Measurements from ENCODE around the gene DUSP23. TPM values are rescaled to one million over a fixed set of nuclear protein-coding genes. Genes with fewer than 3 reads are reported as not detected.
A peak's percentile ranks its signal among the peaks of the same experiment; 100 is the strongest.

Gene DUSP23
- total RNA-seq: 10 to 100 TPM; 43.2 to 75.2 (median 50.1) TPM

DNA sequence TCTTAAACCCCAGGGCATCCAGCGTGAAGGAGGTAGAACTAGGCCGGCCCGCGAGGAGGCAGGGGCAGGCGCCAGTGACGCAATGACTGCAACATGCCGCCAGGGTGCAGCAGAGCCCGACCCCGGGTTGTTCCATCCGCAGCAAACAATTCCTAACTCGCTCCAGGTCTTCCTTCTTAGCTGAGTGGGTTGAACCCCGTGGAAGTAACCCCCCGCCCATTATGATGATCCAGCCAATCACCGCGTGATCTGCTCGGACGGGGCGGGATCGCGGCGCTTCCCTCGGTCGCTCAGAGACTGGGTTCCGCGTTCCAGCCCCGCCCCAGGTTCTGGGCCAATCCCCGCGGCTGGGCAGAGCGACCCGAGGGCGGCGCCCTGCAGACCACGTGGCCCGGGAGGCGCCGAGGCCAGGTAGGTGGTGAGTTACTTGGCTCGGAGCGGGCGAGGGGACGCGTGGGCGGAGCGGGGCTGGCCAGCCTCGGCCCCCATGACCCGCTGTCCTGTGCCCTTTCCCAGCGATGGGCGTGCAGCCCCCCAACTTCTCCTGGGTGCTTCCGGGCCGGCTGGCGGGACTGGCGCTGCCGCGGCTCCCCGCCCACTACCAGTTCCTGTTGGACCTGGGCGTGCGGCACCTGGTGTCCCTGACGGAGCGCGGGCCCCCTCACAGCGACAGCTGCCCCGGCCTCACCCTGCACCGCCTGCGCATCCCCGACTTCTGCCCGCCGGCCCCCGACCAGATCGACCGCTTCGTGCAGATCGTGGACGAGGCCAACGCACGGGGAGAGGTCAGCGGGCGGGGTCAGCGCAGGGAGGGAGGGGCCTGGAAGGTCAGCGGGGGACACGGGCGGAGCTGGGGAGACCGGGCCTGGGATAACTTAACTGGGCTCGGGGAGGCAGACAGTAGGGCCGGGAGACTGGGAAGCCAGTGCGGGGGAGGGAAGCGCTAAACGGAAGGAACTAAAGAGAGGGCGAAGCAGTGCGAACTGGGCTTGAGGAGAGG is at the start of gene DUSP23:
Gene DUSP23, plus strand, starts transcription at position 380 of the 1,000 bp plus-strand sequence. Its CDS starts 139 bp downstream, at position 519.
- 2% methylated on average over 48 of the region's 88 CpGs for WGBS
- intact Hi-C loops (cut with DNase I): loop anchor here (5.0 to 10.0 kb wide), 3 partner anchors 111 to 616 kb away; partner anchors contain the start of gene PIGM

DNA sequence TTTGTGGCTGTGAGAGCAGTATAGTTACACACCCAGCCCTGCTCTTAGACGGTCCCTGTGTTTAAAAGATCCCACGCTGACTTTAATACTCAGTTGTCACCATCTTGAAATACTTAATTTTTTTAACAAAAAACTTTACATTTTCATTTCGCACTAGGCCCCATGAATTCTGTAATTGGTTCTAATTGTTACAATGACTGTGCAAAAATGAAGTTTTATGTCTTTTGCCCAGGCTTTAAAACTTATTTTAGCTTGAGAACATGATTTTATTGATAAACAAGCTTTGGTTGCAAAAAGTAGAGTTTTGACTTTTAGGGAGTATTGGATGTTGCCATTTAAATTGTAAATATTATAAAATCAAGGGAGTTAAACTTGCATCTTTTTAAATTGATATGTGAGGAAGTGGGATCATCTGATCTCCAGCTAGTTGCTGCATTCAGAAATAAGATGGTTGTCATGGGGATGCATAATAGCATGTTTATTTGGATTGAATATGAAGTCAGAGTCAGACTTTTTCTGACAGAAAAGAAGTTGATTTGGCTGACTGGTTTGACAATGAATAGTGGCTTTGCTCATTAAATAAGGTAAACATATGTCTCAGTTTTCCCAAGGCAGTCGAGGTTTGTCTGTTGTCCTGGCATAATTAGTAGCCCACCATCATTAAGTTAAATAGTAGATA is 43.4 kb upstream of the DUSP23 start:
- TF ChIP-seq, protein P1, sequence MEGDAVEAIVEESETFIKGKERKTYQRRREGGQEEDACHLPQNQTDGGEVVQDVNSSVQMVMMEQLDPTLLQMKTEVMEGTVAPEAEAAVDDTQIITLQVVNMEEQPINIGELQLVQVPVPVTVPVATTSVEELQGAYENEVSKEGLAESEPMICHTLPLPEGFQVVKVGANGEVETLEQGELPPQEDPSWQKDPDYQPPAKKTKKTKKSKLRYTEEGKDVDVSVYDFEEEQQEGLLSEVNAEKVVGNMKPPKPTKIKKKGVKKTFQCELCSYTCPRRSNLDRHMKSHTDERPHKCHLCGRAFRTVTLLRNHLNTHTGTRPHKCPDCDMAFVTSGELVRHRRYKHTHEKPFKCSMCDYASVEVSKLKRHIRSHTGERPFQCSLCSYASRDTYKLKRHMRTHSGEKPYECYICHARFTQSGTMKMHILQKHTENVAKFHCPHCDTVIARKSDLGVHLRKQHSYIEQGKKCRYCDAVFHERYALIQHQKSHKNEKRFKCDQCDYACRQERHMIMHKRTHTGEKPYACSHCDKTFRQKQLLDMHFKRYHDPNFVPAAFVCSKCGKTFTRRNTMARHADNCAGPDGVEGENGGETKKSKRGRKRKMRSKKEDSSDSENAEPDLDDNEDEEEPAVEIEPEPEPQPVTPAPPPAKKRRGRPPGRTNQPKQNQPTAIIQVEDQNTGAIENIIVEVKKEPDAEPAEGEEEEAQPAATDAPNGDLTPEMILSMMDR (IDR thresholded peaks at IDR 0.05): no peak
- TF ChIP-seq POLR2AphosphoS5 (IDR thresholded peaks at IDR 0.05) (no peak), EP300 (IDR thresholded peaks at IDR 0.05) (no peak), POLR2A (IDR thresholded peaks at IDR 0.05; ENCODE audit: low read depth) (no peak)
- H3K4me1 ChIP-seq: no peaks in the 10 kb centered on the region
- H3K9me3 ChIP-seq: peaks cover 0 to 5% (median 0%) of the 10 kb centered on the region in 4 donors
- DNase-seq (ENCODE audit: extremely low spot score): no peak
- H3K27ac ChIP-seq (replicated peaks in 1 of 4): no peak overlapping the region
- no peaks in the 10 kb centered on the region for H3K27me3 ChIP-seq
- intact Hi-C loops (cut with DNase I): no loop called here
- no peaks in the 10 kb centered on the region for H3K36me3 ChIP-seq
- WGBS: 68% methylated on average over 4 of the region's 4 CpGs
- H3K4me3 ChIP-seq: no peak overlapping the region

More for the DNA sequence above, at the start of gene DUSP23:
- TF ChIP-seq EP300 (IDR thresholded peaks at IDR 0.05): no peak
- TF ChIP-seq POLR2AphosphoS5 (IDR thresholded peaks at IDR 0.05): peak in 1 of 2 donors; percentile 91
- TF ChIP-seq, protein P1 (IDR thresholded peaks at IDR 0.05): peak; percentile 95 to 99 (median 97)
- TF ChIP-seq POLR2A (IDR thresholded peaks at IDR 0.05; ENCODE audit: low read depth): peak; percentile 47
- DNase-seq (ENCODE audit: extremely low spot score): peak; percentile 100
- H3K4me3 ChIP-seq: peak within 1 kb of the TSS; percentile 70 to 95 (median 76)
- peaks cover 15 to 29% (median 17%) of the 10 kb centered on the region in 4 donors for H3K4me1 ChIP-seq
- H3K9me3 ChIP-seq: no peaks in the 10 kb centered on the region
- H3K27me3 ChIP-seq: no peaks in the 10 kb centered on the region
- H3K36me3 ChIP-seq: no peaks in the 10 kb centered on the region
- peak within 1 kb of the TSS; percentile 76 to 84 (median 81) for H3K27ac ChIP-seq (replicated peaks in 1 of 4)

DNA sequence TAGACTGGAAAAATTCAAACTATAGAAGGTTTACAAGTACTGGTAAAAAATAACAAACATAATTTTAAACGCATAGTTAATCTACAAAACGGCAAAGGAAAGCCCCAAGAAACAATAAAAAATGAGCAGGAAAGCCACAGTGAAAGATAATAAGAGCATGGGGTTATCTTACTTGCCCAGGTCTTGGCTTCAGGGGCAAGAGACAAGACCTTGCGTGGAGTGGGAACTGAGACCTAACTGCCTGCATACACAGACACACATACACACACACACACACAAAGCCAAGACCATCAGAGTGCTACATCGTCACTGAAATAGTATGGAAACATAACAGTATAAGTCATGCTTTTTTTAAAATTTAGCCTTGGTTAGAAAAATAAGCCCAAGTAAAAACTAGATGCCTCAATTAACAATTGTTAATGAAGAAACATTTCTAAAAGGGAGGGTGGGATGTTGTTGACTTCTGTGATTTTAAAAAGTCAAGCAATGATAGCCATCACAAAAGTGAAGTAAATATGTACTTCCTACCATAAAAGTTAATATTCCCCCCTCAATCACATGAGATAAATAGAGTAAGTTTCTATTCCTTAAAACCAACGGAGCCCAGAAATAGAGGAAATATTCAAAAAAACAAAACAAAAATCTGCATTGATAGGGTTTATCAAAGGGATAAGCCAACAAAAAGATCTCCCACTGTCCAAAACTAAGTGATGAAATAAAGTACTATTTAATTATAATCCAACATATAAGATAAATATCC is 36.9 kb upstream of the DUSP23 start:
- H3K4me3 ChIP-seq: no peak overlapping the region
- H3K9me3 ChIP-seq: peaks cover 0 to 5% (median 0%) of the 10 kb centered on the region in 4 donors
- 78% methylated on average over 5 of the region's 5 CpGs for WGBS
- no peak overlapping the region for H3K27ac ChIP-seq (replicated peaks in 1 of 4)
- no peaks in the 10 kb centered on the region for H3K4me1 ChIP-seq
- no peaks in the 10 kb centered on the region for H3K36me3 ChIP-seq
- H3K27me3 ChIP-seq: no peaks in the 10 kb centered on the region
- TF ChIP-seq POLR2AphosphoS5 (IDR thresholded peaks at IDR 0.05): no peak
- TF ChIP-seq, protein P1 (IDR thresholded peaks at IDR 0.05): no peak
- TF ChIP-seq EP300 (IDR thresholded peaks at IDR 0.05): no peak
- no peak for TF ChIP-seq POLR2A (IDR thresholded peaks at IDR 0.05; ENCODE audit: low read depth)
- DNase-seq (ENCODE audit: extremely low spot score): no peak
- intact Hi-C loops (cut with DNase I): no loop called here

DNA sequence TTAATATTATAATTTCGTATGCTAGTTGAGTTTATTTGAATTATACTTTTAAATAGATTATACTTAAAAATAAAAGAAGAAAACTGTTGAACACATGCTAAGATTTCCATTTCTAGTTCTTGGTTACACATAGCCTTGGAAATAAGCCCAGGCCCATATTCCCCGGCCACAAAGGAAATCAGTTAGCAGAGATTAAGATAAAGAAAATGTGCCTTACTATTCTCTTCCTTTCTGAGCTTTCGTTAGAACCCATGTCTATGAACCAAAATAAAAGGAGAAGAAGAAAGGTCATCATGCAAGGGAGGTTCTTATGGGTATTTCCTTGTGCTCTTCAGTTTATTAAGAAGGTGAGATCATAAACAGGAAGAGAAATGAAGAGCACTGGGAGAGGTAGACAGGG is 34.1 kb upstream of the DUSP23 start:
- TF ChIP-seq, protein P1 (IDR thresholded peaks at IDR 0.05): no peak
- TF ChIP-seq POLR2A (IDR thresholded peaks at IDR 0.05; ENCODE audit: low read depth) (no peak), EP300 (IDR thresholded peaks at IDR 0.05) (no peak), POLR2AphosphoS5 (IDR thresholded peaks at IDR 0.05) (no peak)
- Histone ChIP-seq H3K27me3 (no peaks in the 10 kb centered on the region), H3K4me3 (no peak overlapping the region), H3K36me3 (no peaks in the 10 kb centered on the region), H3K9me3 (peaks cover 0 to 3% (median 0%) of the 10 kb centered on the region in 4 donors), H3K4me1 (no peaks in the 10 kb centered on the region), H3K27ac (replicated peaks in 1 of 4) (no peak overlapping the region)
- intact Hi-C loops (cut with DNase I): no loop called here
- 51% methylated on average over 3 of the region's 3 CpGs for WGBS
- no peak for DNase-seq (ENCODE audit: extremely low spot score)
